Measurements from ENCODE around the gene APBB3.

Gene APBB3, protein sequence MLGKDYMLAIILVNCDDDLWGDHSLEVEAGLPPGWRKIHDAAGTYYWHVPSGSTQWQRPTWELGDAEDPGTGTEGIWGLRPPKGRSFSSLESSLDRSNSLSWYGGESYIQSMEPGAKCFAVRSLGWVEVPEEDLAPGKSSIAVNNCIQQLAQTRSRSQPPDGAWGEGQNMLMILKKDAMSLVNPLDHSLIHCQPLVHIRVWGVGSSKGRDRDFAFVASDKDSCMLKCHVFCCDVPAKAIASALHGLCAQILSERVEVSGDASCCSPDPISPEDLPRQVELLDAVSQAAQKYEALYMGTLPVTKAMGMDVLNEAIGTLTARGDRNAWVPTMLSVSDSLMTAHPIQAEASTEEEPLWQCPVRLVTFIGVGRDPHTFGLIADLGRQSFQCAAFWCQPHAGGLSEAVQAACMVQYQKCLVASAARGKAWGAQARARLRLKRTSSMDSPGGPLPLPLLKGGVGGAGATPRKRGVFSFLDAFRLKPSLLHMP

DNA sequence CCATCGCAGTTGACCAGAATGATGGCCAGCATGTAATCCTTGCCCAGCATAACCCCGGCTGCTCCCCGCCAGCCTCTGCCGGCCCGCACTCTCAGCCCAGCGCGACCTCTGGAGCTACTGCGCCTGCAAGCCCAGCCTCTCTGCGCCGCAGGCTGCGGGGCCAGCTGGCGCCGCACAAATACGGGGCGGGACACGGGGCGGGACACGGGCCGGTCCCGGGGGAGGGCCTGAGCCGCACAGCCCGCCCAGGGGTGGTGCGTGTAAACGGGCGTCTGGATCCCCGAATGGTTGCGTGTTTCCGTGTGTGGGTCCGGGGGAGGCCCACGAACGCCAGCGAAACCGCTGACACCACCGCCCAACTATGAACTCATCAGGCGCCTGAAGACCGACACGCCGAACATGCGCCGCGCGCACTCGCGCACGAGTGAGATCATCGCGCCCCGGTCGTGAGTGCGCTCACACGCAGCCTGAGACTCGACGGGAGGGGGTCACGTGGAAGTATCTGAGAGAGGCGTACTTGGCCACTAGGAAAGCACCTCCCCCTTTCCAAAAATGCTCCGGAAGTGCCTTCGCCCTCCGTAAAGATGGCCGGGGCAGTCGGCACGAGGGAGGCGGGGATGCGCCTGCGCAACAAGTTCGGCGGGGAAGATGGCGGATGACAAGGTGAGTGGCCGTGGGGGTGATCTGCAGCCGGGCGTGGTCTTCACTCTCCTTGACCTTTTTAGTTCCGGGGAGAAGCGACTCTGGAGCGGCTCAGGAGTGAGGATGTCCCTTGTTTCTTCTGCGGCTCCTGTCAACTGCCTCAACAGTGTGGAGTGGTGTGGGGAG is at the start of gene APBB3, which contains the start of gene SLC35A4:
Gene APBB3 (minus strand): TSS at position 403 of the 828 bp plus-strand sequence. CDS start 353 bp downstream, at position 50.
Gene SLC35A4 (plus strand): TSS at position 633 of the 828 bp plus-strand sequence. CDS start 2,342 bp downstream, outside the sequence.
- H3K27ac ChIP-seq: peak within 1 kb of the TSS; percentile 93
- peak within 1 kb of the TSS; percentile 75 to 83 for H3K4me3 ChIP-seq (ENCODE audit: low read depth in 1 of 2, low read length in 1 of 2)
- H3K27me3 ChIP-seq: no peaks in the 10 kb centered on the region
- no peaks in the 10 kb centered on the region for H3K9me3 ChIP-seq
- H3K4me1 ChIP-seq (ENCODE audit: control insufficient read depth in 1 of 2, insufficient read depth in 1 of 2, low read depth in 1 of 2, low read length in 1 of 2): peaks cover 30 to 39% of the 10 kb centered on the region in 2 experiments
- H3K36me3 ChIP-seq: peaks cover 5% of the 10 kb centered on the region
- TF ChIP-seq, protein P1, sequence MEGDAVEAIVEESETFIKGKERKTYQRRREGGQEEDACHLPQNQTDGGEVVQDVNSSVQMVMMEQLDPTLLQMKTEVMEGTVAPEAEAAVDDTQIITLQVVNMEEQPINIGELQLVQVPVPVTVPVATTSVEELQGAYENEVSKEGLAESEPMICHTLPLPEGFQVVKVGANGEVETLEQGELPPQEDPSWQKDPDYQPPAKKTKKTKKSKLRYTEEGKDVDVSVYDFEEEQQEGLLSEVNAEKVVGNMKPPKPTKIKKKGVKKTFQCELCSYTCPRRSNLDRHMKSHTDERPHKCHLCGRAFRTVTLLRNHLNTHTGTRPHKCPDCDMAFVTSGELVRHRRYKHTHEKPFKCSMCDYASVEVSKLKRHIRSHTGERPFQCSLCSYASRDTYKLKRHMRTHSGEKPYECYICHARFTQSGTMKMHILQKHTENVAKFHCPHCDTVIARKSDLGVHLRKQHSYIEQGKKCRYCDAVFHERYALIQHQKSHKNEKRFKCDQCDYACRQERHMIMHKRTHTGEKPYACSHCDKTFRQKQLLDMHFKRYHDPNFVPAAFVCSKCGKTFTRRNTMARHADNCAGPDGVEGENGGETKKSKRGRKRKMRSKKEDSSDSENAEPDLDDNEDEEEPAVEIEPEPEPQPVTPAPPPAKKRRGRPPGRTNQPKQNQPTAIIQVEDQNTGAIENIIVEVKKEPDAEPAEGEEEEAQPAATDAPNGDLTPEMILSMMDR (IDR thresholded peaks at IDR 0.05): peak; percentile 35

DNA sequence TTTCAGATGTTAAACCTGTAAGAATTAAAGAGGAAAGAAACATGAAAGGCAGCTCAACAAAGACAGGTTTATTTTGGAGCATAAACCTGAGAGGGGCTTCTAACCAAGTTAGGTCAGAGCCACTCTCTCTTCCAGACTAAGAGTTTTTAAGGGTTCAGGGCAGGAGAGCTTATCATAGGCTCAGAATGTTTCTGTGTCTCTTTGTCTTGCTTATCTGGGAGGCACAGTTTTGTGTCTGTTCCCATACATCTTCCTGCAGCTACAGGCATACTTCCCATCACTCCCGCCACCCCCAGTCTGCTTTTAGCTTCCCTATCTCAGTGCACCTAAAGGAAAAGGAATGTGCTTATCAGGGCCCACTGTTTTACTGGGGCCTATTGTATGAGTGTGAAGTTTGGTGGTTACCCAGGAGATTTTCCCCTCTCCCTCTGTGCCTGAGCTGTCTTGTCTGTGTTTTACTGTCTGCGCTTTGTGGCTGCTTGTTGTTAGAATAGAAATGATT is 46.7 kb upstream of the APBB3 start:
- Histone ChIP-seq H3K4me3 (ENCODE audit: low read depth in 1 of 2, low read length in 1 of 2) (peak overlapping the region; percentile 30 to 51), H3K27me3 (no peaks in the 10 kb centered on the region), H3K4me1 (ENCODE audit: control insufficient read depth in 1 of 2, insufficient read depth in 1 of 2, low read depth in 1 of 2, low read length in 1 of 2) (peaks cover 89 to 95% of the 10 kb centered on the region in 2 experiments), H3K36me3 (no peaks in the 10 kb centered on the region), H3K27ac (peak overlapping the region; percentile 99), H3K9me3 (no peaks in the 10 kb centered on the region)
- TF ChIP-seq, protein P1 (IDR thresholded peaks at IDR 0.05): no peak

DNA sequence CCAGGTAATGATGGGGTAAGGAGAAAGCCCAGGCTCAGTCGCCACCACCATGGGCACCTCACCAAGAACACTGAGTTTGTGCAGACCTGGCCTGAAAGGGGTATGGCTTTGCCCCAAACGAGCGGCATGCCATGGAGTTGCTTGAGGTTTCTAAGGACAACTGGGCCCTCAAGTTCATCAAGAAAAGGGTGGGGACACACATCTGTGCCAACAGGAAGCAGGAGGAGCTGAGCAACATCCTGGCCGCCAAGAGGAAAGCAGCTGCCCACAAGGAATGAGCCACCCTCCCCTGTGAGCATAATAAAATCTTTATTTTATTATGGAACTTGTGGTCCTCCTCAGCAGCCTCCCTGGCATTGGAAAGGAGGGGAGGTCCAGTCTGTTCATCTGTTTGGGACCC is 44.7 kb upstream of the APBB3 start:
- TF ChIP-seq, protein P1 (IDR thresholded peaks at IDR 0.05): no peak
- Histone ChIP-seq H3K9me3 (no peaks in the 10 kb centered on the region), H3K4me3 (ENCODE audit: low read depth in 1 of 2, low read length in 1 of 2) (peak overlapping the region; percentile 35 to 41), H3K27me3 (no peaks in the 10 kb centered on the region), H3K36me3 (no peaks in the 10 kb centered on the region), H3K4me1 (ENCODE audit: control insufficient read depth in 1 of 2, insufficient read depth in 1 of 2, low read depth in 1 of 2, low read length in 1 of 2) (peaks cover 96 to 97% of the 10 kb centered on the region in 2 experiments), H3K27ac (peak overlapping the region; percentile 99)

DNA sequence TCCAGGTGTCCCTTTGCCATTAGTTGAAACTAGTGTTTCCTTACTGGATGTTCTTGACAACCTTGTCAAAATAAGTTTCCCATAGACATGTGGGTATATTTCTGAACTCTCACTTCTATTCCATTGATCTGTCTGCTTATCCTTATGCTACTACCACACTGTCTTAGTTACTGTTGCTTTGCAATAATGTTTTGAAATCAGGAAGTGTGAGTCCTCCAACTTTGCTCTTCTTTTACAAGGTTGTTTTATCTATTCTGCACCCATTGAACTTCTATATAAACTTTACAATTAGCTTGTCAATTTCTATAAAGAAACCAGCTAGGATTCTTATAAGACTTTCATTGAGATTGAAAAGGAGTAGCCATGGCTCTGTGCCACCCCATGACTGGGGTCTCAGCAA is 44.3 kb upstream of the APBB3 start:
- H3K4me1 ChIP-seq (ENCODE audit: control insufficient read depth in 1 of 2, insufficient read depth in 1 of 2, low read depth in 1 of 2, low read length in 1 of 2): peaks cover 96 to 98% of the 10 kb centered on the region in 2 experiments
- no peaks in the 10 kb centered on the region for H3K36me3 ChIP-seq
- H3K27me3 ChIP-seq: no peaks in the 10 kb centered on the region
- TF ChIP-seq, protein P1 (IDR thresholded peaks at IDR 0.05): no peak
- no peaks in the 10 kb centered on the region for H3K9me3 ChIP-seq
- peak overlapping the region; percentile 99 for H3K27ac ChIP-seq
- peak overlapping the region; percentile 35 to 41 for H3K4me3 ChIP-seq (ENCODE audit: low read depth in 1 of 2, low read length in 1 of 2)

DNA sequence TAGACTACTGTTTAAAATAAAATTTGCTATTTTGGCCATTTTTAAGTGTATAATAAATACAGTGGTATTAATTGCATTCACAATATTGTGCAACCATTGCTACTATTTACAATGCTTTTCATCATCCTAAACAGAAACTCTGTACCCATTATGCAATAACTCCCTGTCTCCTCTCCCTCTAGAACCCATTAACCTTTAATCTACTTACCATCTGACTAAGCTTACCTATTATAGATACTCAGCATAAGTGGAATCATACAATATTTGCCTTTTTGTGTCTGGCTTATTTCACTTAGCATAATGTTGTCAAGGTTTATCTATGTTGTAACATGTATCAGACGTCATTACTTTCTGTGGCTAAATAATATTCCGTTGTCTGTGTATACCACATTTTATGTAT is 42.6 kb upstream of the APBB3 start:
- Histone ChIP-seq H3K4me1 (ENCODE audit: control insufficient read depth in 1 of 2, insufficient read depth in 1 of 2, low read depth in 1 of 2, low read length in 1 of 2) (peaks cover 97 to 98% of the 10 kb centered on the region in 2 experiments), H3K27ac (peak overlapping the region; percentile 82), H3K36me3 (no peaks in the 10 kb centered on the region), H3K4me3 (ENCODE audit: low read depth in 1 of 2, low read length in 1 of 2) (peak overlapping the region in 1 of 2 experiments; percentile 12), H3K27me3 (no peaks in the 10 kb centered on the region), H3K9me3 (no peaks in the 10 kb centered on the region)
- TF ChIP-seq, protein P1 (IDR thresholded peaks at IDR 0.05): no peak

Data from neutrophil (primary cell).